K562 (cell line): ENCODE measurements around the gene GIPR. TPM values are rescaled to one million over a fixed set of nuclear protein-coding genes. Genes with fewer than 3 reads are reported as not detected.

Source experiments
- CC2D1A ChIP-seq: fragments of 450-650 bp; IDR thresholded peaks from 2 replicates; pipeline ENCODE4 v1.6.1; 2017; ENCODE audit warnings: mild to moderate bottlenecking
- CTCF ChIP-seq, 3 experiments: IDR thresholded peaks in 2 of 3; conservative IDR thresholded peaks in 1 of 3; 2 replicates each; pipeline ENCODE4 v1.5.1; 2011 to 2012; ENCODE audit warnings: low read length in 3 of 3, mild to moderate bottlenecking in 3 of 3, control low read depth in 2 of 3, improper control_type of control experiment in 1 of 3, inconsistent platforms in 1 of 3, low read depth in 1 of 3, mixed read lengths in 1 of 3, moderate library complexity in 1 of 3; ENCODE audit not compliant: insufficient read depth in 2 of 3
- CUX1 ChIP-seq: fragments of 200-800 bp; sonication (Bioruptor generic); IDR thresholded peaks from 2 replicates; pipeline ENCODE4 v1.6.1; 2016; ENCODE audit warnings: missing genetic modification characterization, missing compliant biosample characterization
- FOXK1 ChIP-seq: sonication (generic); formaldehyde crosslinking; IDR thresholded peaks from 2 replicates; pipeline ENCODE4 v1.8.0; 2022; ENCODE audit warnings: missing genetic modification reagents, mild to moderate bottlenecking, borderline replicate concordance
- HNRNPH1 ChIP-seq: fragments of 200-400 bp; formaldehyde crosslinking; optimal IDR thresholded peaks from 2 replicates; pipeline ENCODE3; 2017; ENCODE audit warnings: low read depth, mild to moderate bottlenecking, low read length, moderate library complexity
- ILK ChIP-seq: fragments of 450-650 bp; IDR thresholded peaks from 2 replicates; pipeline ENCODE4 v1.6.1; 2016; ENCODE audit warnings: missing genetic modification characterization, low read depth, mild to moderate bottlenecking, missing compliant biosample characterization, moderate library complexity, borderline replicate concordance
- KHSRP ChIP-seq: fragments of 450-650 bp; IDR thresholded peaks from 2 replicates; pipeline ENCODE4 v1.6.1; 2017
- MAX ChIP-seq: sonication (generic); formaldehyde crosslinking; IDR thresholded peaks from 2 replicates; pipeline ENCODE4 v1.9.0; 2022; ENCODE audit warnings: mild to moderate bottlenecking, missing genetic modification reagents
- NFIC ChIP-seq: fragments of 450-650 bp; IDR thresholded peaks from 2 replicates; pipeline ENCODE4 v1.6.1; 2017; ENCODE audit warnings: mild to moderate bottlenecking, inconsistent platforms
- PHB ChIP-seq: fragments of 250-450 bp; sonication (Bioruptor Pico); IDR thresholded peaks from 2 replicates; pipeline ENCODE4 v1.5.0; 2021
- SPI1 ChIP-seq: IDR thresholded peaks from 2 replicates; pipeline ENCODE4 v1.6.1; 2011; ENCODE audit warnings: low read depth, low read length, control low read depth, borderline replicate concordance
- ZNF175 ChIP-seq: fragments of 200-800 bp; sonication (Bioruptor generic); IDR thresholded peaks from 2 replicates; pipeline ENCODE4 v1.6.1; 2016; ENCODE audit warnings: low read depth, mild to moderate bottlenecking, missing genetic modification characterization, missing compliant biosample characterization
- ZNF23 ChIP-seq: fragments of 250-450 bp; sonication (Bioruptor Pico); IDR thresholded peaks from 2 replicates; pipeline ENCODE4 v1.4.0; 2020; ENCODE audit warnings: mild to moderate bottlenecking
- ZNF592 ChIP-seq: fragments of 450-650 bp; IDR thresholded peaks from 2 replicates; pipeline ENCODE4 v1.6.1; 2017; ENCODE audit warnings: antibody characterized with exemption, mild to moderate bottlenecking
- ZNF644 ChIP-seq: fragments of 200-800 bp; sonication (Bioruptor generic); IDR thresholded peaks from 2 replicates; pipeline ENCODE4 v1.6.1; 2016; ENCODE audit warnings: low read depth, missing genetic modification characterization, missing compliant biosample characterization
- polyA plus RNA-seq, 8 experiments: library from polyadenylated mRNA; depleted of rRNA in 4 of 8; stranded (reverse) in 5 of 8; unstranded in 3 of 8; fragments of >200 nt; fragmentation: Nextera tagmentation in 2 of 8; fragmentation: Illumina TruSeq in 1 of 8; extraction: Ambion mirVana in 2 of 8; extraction: Trizol in 1 of 8; gene quantifications; 2 replicates each; pipeline versions ENCODE4 v1.2.1 to v1.2.3, GENCODE V29; 2011 to 2014; ENCODE audit warnings: inconsistent platforms in 1 of 8, missing spikeins in 1 of 8
- total RNA-seq, 7 experiments: library from RNA; depleted of rRNA in 6 of 7; stranded (reverse); fragments of >200 nt in 6 of 7; fragmentation: Illumina TruSeq in 2 of 7; extraction: Trizol in 2 of 7; gene quantifications; 2 replicates each; pipeline versions ENCODE4 v1.2.1 to v1.2.3, GENCODE V29; 2011 to 2021; ENCODE audit warnings: low replicate concordance in 1 of 7

Gene GIPR
- total and polyA plus RNA-seq, 9 of the 15 experiments (the other 6 are each of a cell fraction or from before 2014, with no cell fraction given), result 2.2 to 26.8 (median 12.7) TPM

GRCh38 chr19:45641274-45642105 is 26.5 kb upstream of the GIPR start (continued):
- TF ChIP-seq ILK (tag), result no peak
- TF ChIP-seq MAX (CRISPR knock-in tag), result peak; percentile 93
- 0 out of 2 replicates have a peak, but pooled peaks have one; percentile 4 for TF ChIP-seq ZNF644 (tag)
- peak; percentile 29 for TF ChIP-seq NFIC
- TF ChIP-seq ZNF175 (CRISPR knock-in tag), result peak; percentile 83
- no peak for TF ChIP-seq ZNF23 (CRISPR knock-in tag)
- TF ChIP-seq CTCF (IDR thresholded peaks at IDR 0.05 in 2 of 3, conservative IDR thresholded peaks at IDR 0.05 in 1 of 3; ENCODE audit: insufficient read depth in 2 of 3, low read depth in 1 of 3, low read length in 3 of 3), result 0 out of 6 replicates have a peak, but pooled peaks of 1 of the 3 experiments have one; percentile 0
- TF ChIP-seq SPI1, result peak; percentile 90
- TF ChIP-seq PHB, result no peak
- no peak for TF ChIP-seq CC2D1A
- no peak for TF ChIP-seq HNRNPH1
- TF ChIP-seq KHSRP, result no peak
- TF ChIP-seq FOXK1, result 0 out of 2 replicates have a peak, but pooled peaks have one; percentile 46
- peak; percentile 7; the same call in 1 of the 2 replicates for TF ChIP-seq ZNF592
- TF ChIP-seq CUX1, result no peak
